Measurements from ENCODE around the gene KLF7.

The KLF7 gene

GRCh38 chr2:207163053-207163755, 2.5 kb downstream of the KLF7 start:
- Histone ChIP-seq H3K79me2 (ENCODE audit: low read length) (peaks cover 61% of the 10 kb centered on the region), H2AFZ (ENCODE audit: low read length) (no peak overlapping the region), H3K4me1 (ENCODE audit: low read length) (peaks cover 12% of the 10 kb centered on the region; the same call in 1 of the 2 replicates), H3F3A (ENCODE audit: insufficient read depth, low read length) (peaks cover 9% of the 10 kb centered on the region; the same call in 1 of the 2 replicates), H3K27me3 (replicated peaks; ENCODE audit: insufficient read depth, low read length) (no peaks in the 10 kb centered on the region), H4K20me1 (ENCODE audit: insufficient read depth, low read length) (0 out of 2 replicates have a peak, but pooled peaks cover 3% of the 10 kb centered on the region), H3K36me3 (replicated peaks; ENCODE audit: insufficient read depth, low read length) (no peaks in the 10 kb centered on the region), H3K4me2 (ENCODE audit: low read depth, low read length) (peak overlapping the region; percentile 76; the same call in 1 of the 2 replicates), H3K4me3 (ENCODE audit: low read length) (no peak overlapping the region), H3K9ac (ENCODE audit: low read length) (no peak overlapping the region), H3K9me2 (replicated peaks; ENCODE audit: insufficient read depth, low read length) (no peaks in the 10 kb centered on the region), H3K9me3 (replicated peaks; ENCODE audit: insufficient read depth, low read length) (no peaks in the 10 kb centered on the region), H3K27ac (ENCODE audit: low read length) (no peak overlapping the region)
- TF ChIP-seq CTCF (IDR thresholded peaks at IDR 0.05; ENCODE audit: low read length), result no peak
- TF ChIP-seq EZH2 (optimal IDR thresholded peaks at IDR 0.05; ENCODE audit: low read depth, low read length), result no peak
- no peak for TF ChIP-seq EZH2phosphoT487 (IDR thresholded peaks at IDR 0.05; ENCODE audit: low read length)
- DNase-seq, result no peak

GRCh38 chr2:207162316-207162715, 3.4 kb downstream of the KLF7 start:
- Histone ChIP-seq H3K9me3 (replicated peaks; ENCODE audit: insufficient read depth, low read length) (no peaks in the 10 kb centered on the region), H3K4me3 (ENCODE audit: low read length) (no peak overlapping the region), H2AFZ (ENCODE audit: low read length) (no peak overlapping the region), H3K9me2 (replicated peaks; ENCODE audit: insufficient read depth, low read length) (no peaks in the 10 kb centered on the region), H3K27me3 (replicated peaks; ENCODE audit: insufficient read depth, low read length) (no peaks in the 10 kb centered on the region), H3K27ac (ENCODE audit: low read length) (no peak overlapping the region), H3K4me1 (ENCODE audit: low read length) (peaks cover 12% of the 10 kb centered on the region; the same call in 1 of the 2 replicates), H3F3A (ENCODE audit: insufficient read depth, low read length) (peaks cover 9% of the 10 kb centered on the region; the same call in 1 of the 2 replicates), H3K4me2 (ENCODE audit: low read depth, low read length) (no peak overlapping the region), H4K20me1 (ENCODE audit: insufficient read depth, low read length) (0 out of 2 replicates have a peak, but pooled peaks cover 3% of the 10 kb centered on the region), H3K36me3 (replicated peaks; ENCODE audit: insufficient read depth, low read length) (no peaks in the 10 kb centered on the region), H3K79me2 (ENCODE audit: low read length) (peaks cover 69% of the 10 kb centered on the region), H3K9ac (ENCODE audit: low read length) (no peak overlapping the region)
- TF ChIP-seq CTCF (IDR thresholded peaks at IDR 0.05; ENCODE audit: low read length) (no peak), EZH2phosphoT487 (IDR thresholded peaks at IDR 0.05; ENCODE audit: low read length) (no peak), EZH2 (optimal IDR thresholded peaks at IDR 0.05; ENCODE audit: low read depth, low read length) (no peak)
- no peak for DNase-seq

- H3K27ac ChIP-seq (ENCODE audit: low read length), result no peak overlapping the region
Observed at GRCh38 chr2:207161247-207162123, 4.3 kb downstream of the KLF7 start.

More at GRCh38 chr2:207161247-207162123, 4.3 kb downstream of the KLF7 start:
- Histone ChIP-seq H3F3A (ENCODE audit: insufficient read depth, low read length) (peaks cover 6% of the 10 kb centered on the region; the same call in 1 of the 2 replicates), H3K9me3 (replicated peaks; ENCODE audit: insufficient read depth, low read length) (no peaks in the 10 kb centered on the region), H3K36me3 (replicated peaks; ENCODE audit: insufficient read depth, low read length) (no peaks in the 10 kb centered on the region), H3K4me3 (ENCODE audit: low read length) (no peak overlapping the region), H4K20me1 (ENCODE audit: insufficient read depth, low read length) (0 out of 2 replicates have a peak, but pooled peaks cover 3% of the 10 kb centered on the region), H3K9me2 (replicated peaks; ENCODE audit: insufficient read depth, low read length) (no peaks in the 10 kb centered on the region), H3K79me2 (ENCODE audit: low read length) (peaks cover 75% of the 10 kb centered on the region), H3K27me3 (replicated peaks; ENCODE audit: insufficient read depth, low read length) (no peaks in the 10 kb centered on the region), H3K4me2 (ENCODE audit: low read depth, low read length) (no peak overlapping the region), H3K9ac (ENCODE audit: low read length) (no peak overlapping the region), H2AFZ (ENCODE audit: low read length) (no peak overlapping the region), H3K4me1 (ENCODE audit: low read length) (peaks cover 8% of the 10 kb centered on the region; the same call in 1 of the 2 replicates)
- DNase-seq, result no peak
- no peak for TF ChIP-seq EZH2 (optimal IDR thresholded peaks at IDR 0.05; ENCODE audit: low read depth, low read length)
- TF ChIP-seq EZH2phosphoT487 (IDR thresholded peaks at IDR 0.05; ENCODE audit: low read length), result no peak
- TF ChIP-seq CTCF (IDR thresholded peaks at IDR 0.05; ENCODE audit: low read length), result no peak

All from MM.1S (cell line).